ENCODE measurements around the gene MEAK7. TPM values are rescaled to one million over a fixed set of nuclear protein-coding genes. Genes with fewer than 3 reads are reported as not detected.
A peak's percentile ranks its signal among the peaks of the same experiment; 100 is the strongest.

MEAK7 gene
- total RNA-seq, 6 experiments from 2014 or later, result 45.6 to 57.3 (median 50.8) TPM

DNA sequence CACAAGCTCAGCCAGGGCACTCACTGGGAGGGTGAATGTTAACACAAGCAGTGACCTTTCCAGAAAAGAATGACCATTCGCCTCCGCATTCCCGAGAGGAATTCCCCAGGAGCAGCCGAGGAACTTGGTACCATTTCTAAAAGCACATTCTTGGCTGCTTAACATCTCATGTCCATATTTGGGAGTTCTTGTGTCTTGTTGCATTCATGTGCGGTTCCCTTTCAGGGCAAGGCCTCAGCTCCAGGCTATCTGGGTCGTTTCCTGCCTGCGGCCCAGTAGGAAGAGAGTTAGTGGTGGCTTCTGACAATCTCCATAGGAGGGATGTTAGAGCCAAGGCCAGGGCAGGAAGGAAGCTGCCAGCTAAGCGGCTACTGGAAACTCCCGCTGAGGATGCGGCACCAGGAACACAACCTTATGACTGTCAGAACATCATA is 27.8 kb upstream of the MEAK7 start:
- peaks cover 17% of the 10 kb centered on the region for H3K36me3 Mint-ChIP-seq (ENCODE audit: low read depth)
- H3K9me3 Mint-ChIP-seq, result peaks cover 18% of the 10 kb centered on the region
- H3K4me1 Mint-ChIP-seq (ENCODE audit: low read depth), result peaks cover 36% of the 10 kb centered on the region
- H3K4me3 Mint-ChIP-seq, result peak overlapping the region; percentile 63
- peaks cover 4% of the 10 kb centered on the region for H3K27me3 Mint-ChIP-seq (ENCODE audit: insufficient read depth)
- DNase-seq, result peak; percentile 97
- H3K27ac Mint-ChIP-seq, result peak overlapping the region; percentile 89
- TF ChIP-seq, protein P1, sequence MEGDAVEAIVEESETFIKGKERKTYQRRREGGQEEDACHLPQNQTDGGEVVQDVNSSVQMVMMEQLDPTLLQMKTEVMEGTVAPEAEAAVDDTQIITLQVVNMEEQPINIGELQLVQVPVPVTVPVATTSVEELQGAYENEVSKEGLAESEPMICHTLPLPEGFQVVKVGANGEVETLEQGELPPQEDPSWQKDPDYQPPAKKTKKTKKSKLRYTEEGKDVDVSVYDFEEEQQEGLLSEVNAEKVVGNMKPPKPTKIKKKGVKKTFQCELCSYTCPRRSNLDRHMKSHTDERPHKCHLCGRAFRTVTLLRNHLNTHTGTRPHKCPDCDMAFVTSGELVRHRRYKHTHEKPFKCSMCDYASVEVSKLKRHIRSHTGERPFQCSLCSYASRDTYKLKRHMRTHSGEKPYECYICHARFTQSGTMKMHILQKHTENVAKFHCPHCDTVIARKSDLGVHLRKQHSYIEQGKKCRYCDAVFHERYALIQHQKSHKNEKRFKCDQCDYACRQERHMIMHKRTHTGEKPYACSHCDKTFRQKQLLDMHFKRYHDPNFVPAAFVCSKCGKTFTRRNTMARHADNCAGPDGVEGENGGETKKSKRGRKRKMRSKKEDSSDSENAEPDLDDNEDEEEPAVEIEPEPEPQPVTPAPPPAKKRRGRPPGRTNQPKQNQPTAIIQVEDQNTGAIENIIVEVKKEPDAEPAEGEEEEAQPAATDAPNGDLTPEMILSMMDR (IDR thresholded peaks at IDR 0.05), result no peak

DNA sequence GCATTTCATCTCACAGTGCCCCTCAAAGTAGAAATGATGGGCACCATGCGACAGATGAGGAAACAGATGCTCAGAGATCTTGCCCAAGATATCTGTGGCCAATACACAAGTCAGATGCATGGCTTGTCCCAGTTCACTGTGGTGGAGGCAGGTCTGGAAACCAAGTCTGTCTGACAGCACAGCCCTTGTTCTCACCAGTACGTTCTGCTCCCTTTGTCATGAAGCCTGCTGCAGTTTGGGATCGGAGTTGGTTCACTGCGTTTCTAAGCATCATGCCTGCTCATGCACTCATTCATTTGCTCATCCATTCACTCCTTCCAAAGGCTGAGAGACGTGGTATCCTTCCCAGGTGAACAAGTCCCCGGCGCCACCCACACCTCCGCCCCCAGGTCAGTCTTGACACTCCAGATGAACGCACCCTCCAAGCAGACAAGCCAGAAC is 27.2 kb upstream of the MEAK7 start:
- H3K9me3 Mint-ChIP-seq, result peaks cover 18% of the 10 kb centered on the region
- H3K27me3 Mint-ChIP-seq (ENCODE audit: insufficient read depth), result peaks cover 4% of the 10 kb centered on the region
- DNase-seq, result no peak
- H3K27ac Mint-ChIP-seq, result peak overlapping the region; percentile 89
- TF ChIP-seq, protein P1 (IDR thresholded peaks at IDR 0.05), result no peak
- H3K4me3 Mint-ChIP-seq, result peak overlapping the region; percentile 63
- peaks cover 43% of the 10 kb centered on the region for H3K4me1 Mint-ChIP-seq (ENCODE audit: low read depth)
- H3K36me3 Mint-ChIP-seq (ENCODE audit: low read depth), result peaks cover 17% of the 10 kb centered on the region

DNA sequence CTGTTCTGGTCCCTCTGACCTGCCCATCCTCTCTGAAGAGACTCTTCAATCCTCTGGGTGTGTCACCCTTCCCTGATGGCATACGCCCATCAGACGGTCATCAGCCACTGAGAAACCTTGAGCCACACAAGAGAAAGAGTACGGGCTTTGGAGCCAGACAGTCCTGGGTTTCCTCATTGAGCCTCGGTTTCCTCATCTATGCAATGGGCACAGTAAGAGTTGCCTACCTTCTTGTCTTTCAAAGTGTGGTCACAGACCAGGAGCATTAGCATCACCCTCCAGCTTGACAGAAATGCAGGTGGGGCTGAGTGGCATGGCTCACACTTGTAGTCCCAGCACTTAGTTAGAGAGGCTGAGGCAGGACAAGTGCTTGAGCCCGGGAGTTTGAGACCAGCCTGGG is 26.1 kb upstream of the MEAK7 start:
- no peak overlapping the region for H3K27ac Mint-ChIP-seq
- no peak for DNase-seq
- TF ChIP-seq, protein P1 (IDR thresholded peaks at IDR 0.05), result no peak
- peaks cover 4% of the 10 kb centered on the region; the same call in 1 of the 2 replicates for H3K27me3 Mint-ChIP-seq (ENCODE audit: insufficient read depth)
- H3K36me3 Mint-ChIP-seq (ENCODE audit: low read depth), result peaks cover 17% of the 10 kb centered on the region
- peaks cover 45% of the 10 kb centered on the region for H3K4me1 Mint-ChIP-seq (ENCODE audit: low read depth)
- no peak overlapping the region for H3K4me3 Mint-ChIP-seq
- H3K9me3 Mint-ChIP-seq, result peaks cover 18% of the 10 kb centered on the region

DNA sequence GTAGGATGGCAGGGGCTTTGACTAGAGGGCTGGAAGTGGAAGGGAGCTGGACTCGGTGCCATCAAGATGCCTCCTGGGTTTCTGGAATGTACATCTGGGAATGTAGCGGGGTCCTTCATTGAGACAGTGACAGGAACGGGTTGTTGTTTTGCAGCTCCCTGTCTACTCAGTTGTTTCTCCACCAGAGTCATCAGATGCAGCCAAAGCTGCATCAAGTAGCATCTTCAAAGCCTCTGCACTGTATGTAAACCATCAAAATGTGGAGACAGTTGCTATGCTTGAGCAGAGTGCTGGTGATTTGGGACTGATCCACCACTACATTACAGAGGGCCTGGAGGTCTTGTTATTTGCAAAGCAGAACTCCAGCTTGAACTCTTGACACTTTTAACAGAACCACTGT is 25.1 kb upstream of the MEAK7 start:
- H3K27ac Mint-ChIP-seq, result no peak overlapping the region

DNA sequence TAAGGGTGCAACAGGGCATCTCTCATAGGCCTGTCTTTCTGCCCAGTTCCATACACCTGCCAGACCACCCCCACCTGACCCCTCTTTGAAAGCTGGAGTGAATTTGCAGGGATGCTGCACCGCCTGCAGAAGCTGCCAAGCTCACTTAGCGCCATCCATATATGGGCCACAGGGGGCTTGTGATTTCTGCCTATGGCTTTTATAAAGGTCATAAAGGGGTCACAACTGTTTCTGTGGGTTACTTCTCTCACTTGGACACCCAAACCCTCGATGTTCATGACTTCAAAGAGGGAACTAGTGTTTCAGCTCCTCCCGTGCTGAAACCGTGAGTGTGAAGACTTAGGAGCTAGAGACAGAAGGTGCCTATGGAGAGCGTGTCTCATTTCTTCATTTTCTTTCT is 23.9 kb upstream of the MEAK7 start:
- H3K36me3 Mint-ChIP-seq (ENCODE audit: low read depth), result peaks cover 17% of the 10 kb centered on the region
- no peak for DNase-seq
- no peak overlapping the region for H3K27ac Mint-ChIP-seq
- H3K4me1 Mint-ChIP-seq (ENCODE audit: low read depth), result peaks cover 44% of the 10 kb centered on the region
- TF ChIP-seq, protein P1 (IDR thresholded peaks at IDR 0.05), result no peak
- H3K9me3 Mint-ChIP-seq, result peaks cover 18% of the 10 kb centered on the region
- peaks cover 4% of the 10 kb centered on the region for H3K27me3 Mint-ChIP-seq (ENCODE audit: insufficient read depth)
- no peak overlapping the region for H3K4me3 Mint-ChIP-seq

More for the DNA sequence above, 25.1 kb upstream of the MEAK7 start:
- peaks cover 18% of the 10 kb centered on the region for H3K9me3 Mint-ChIP-seq
- no peak overlapping the region for H3K4me3 Mint-ChIP-seq
- TF ChIP-seq, protein P1 (IDR thresholded peaks at IDR 0.05), result no peak
- H3K27me3 Mint-ChIP-seq (ENCODE audit: insufficient read depth), result peaks cover 4% of the 10 kb centered on the region
- no peak for DNase-seq
- H3K4me1 Mint-ChIP-seq (ENCODE audit: low read depth), result peaks cover 45% of the 10 kb centered on the region
- H3K36me3 Mint-ChIP-seq (ENCODE audit: low read depth), result peaks cover 17% of the 10 kb centered on the region
